GM21367 (cell line): Measurements from ENCODE around the gene FOXF2.
A peak's percentile ranks its signal among the peaks of the same experiment; 100 is the strongest.

ENCODE experiments used
- ATAC-seq: cut with Tn5 transposase; IDR thresholded peaks from one replicate; pipeline ENCODE4 v1.9.1; 2021; ENCODE audit not compliant: unreplicated experiment

The FOXF2 gene

DNA sequence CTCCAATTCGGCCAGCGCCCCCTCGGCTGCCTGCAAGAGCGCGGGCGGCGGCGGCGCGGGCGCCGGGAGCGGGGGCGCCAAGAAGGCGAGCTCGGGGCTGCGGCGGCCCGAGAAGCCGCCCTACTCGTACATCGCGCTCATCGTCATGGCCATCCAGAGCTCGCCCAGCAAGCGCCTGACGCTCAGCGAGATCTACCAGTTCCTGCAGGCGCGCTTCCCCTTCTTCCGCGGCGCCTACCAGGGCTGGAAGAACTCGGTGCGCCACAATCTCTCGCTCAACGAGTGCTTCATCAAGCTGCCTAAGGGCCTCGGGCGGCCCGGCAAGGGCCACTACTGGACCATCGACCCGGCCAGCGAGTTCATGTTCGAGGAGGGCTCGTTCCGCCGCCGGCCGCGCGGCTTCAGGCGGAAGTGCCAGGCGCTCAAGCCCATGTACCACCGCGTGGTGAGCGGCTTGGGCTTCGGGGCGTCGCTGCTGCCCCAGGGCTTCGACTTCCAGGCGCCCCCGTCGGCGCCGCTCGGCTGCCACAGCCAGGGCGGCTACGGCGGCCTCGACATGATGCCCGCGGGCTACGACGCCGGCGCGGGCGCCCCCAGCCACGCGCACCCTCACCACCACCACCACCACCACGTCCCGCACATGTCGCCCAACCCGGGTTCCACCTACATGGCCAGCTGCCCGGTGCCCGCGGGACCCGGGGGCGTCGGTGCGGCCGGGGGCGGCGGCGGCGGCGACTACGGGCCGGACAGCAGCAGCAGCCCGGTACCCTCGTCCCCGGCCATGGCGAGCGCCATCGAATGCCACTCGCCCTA lies 963 bp downstream of the FOXF2 start:
- ATAC-seq = no peak

- no peak for ATAC-seq
These were observed 1.8 kb downstream of the FOXF2 start for GRCh38 chr6:1390946-1391799.

- ATAC-seq = no peak
These were observed 2.5 kb downstream of the FOXF2 start for GRCh38 chr6:1391800-1392309.

DNA sequence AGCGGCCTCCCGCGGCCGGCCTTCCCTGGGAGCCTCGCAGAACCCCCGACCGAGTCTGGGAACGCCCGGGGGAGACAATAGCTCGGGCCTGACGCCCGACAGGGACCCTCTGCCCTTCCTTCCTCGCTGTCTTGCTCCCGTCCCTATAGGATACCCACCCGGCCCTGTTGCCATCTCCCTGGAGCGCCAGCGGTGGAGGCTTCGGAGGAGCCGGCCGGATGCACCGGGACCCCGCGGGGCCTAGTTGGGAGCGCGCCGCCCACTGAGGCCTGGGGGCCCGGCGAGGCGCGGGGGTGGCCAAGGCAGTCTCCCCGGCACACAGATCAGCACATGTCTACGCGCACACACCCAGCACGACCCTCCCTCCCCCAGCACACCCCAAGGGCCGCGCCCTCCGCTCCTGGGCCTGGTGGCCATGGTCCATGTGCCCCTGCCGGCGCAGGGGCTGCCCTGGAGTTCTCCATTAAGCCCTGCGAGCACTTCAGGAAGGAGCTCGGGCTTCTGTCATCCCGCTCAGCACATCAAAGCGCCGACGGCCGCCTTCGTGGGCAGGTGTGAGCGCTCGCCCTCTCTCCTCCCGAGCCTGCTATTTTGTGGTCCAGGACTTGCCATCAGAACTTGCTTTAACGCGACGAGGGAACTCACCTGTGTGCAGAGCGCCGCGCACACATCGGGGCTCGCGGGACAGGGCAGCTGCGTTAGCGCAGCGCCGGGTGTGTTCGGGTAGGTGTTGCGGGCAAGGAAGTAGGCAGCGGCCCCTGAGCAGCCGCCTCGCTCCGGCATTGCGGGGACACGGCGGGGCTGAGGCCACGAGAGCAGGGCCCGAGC lies 3.7 kb downstream of the FOXF2 start:
- ATAC-seq = no peak

- no peak for ATAC-seq
These were observed 4.4 kb downstream of the FOXF2 start for GRCh38 chr6:1393641-1394283.

GRCh38 chr6:1394514-1395463 lies 5.4 kb downstream of the FOXF2 start:
- ATAC-seq = no peak

GRCh38 chr6:1395506-1395905 lies 6.1 kb downstream of the FOXF2 start:
- no peak for ATAC-seq

DNA sequence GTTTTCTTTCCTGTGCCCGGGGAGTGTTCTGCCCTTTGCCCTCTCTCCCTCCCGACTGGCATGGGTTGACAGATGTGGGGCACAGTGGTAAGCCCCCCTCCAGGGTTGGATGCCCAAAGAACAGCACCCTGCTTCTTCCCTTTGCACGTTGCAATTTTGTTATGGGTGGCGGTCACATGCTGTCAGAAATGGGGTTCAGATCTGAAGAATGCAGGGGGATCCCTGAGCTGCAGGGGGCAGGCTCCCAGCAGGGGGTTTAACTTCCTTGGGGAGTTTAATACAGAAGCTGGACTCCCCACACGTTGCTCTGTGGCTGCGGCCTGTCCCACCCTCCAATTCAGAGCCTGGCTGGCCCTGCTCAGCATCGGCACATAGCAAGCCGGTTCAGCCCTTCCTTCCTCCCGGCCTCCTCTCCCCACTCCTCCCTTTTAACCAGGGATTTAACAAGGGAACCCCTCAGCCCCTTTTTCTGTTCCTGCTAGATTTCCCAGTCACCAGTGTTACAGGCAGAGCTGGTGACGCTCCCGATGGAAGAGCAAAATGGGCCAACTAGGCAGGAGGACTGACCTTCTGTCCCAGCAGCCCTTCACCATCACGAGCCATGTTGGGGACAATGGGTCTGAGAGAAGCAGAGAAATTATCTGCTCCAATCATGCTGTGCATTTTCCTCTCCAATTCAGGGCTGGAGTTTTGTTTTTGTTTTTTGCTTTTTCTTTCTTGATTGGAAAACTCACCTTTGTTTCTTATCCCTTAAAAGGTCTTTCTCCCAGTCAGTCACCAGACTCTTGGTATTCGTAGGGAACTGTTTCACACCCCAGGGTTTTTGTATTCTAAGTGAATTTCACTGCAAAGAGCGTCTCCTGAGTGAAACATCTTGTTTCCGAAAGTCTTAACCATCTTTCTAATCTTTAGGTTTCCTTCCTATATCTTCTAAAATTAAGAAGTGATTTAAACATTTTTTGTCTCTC lies 6.8 kb downstream of the FOXF2 start:
- ATAC-seq = no peak

GRCh38 chr6:1396952-1397868 lies 7.8 kb downstream of the FOXF2 start:
- ATAC-seq = peak; percentile 71

DNA sequence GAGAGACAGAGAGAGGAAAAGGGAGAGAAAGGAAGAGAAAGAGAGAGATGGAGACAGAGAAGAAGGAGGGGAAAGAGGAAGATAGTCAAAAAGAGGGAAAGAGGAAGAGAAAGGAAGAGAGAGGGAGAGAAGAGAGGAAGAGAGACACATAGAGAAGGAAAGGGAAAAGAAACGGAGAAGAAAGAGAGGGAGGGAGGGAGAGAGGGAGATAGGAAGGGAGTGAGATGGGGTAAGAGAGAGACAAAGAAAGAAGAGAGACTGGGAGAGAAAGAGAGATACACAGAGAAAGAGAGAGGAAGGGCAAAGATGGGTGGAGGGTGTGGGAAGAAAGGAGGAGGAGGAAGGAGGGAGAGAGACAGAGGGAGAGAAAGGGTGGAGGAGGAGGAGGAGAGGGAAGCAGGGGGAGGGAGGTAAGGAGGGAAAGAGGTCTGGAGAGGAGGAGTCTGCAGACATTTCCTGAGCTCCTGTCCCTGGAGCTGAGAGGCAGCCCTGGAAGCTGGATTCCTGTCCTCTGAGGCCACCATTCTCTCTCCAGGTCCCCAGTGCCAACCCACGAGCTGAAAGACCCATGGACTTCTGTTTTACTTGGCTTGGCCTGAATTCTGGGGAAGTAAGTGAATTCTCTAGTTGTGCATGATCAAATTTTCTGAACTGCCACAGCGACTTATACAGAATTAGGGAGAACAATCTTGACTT lies 9.9 kb downstream of the FOXF2 start:
- no peak for ATAC-seq

DNA sequence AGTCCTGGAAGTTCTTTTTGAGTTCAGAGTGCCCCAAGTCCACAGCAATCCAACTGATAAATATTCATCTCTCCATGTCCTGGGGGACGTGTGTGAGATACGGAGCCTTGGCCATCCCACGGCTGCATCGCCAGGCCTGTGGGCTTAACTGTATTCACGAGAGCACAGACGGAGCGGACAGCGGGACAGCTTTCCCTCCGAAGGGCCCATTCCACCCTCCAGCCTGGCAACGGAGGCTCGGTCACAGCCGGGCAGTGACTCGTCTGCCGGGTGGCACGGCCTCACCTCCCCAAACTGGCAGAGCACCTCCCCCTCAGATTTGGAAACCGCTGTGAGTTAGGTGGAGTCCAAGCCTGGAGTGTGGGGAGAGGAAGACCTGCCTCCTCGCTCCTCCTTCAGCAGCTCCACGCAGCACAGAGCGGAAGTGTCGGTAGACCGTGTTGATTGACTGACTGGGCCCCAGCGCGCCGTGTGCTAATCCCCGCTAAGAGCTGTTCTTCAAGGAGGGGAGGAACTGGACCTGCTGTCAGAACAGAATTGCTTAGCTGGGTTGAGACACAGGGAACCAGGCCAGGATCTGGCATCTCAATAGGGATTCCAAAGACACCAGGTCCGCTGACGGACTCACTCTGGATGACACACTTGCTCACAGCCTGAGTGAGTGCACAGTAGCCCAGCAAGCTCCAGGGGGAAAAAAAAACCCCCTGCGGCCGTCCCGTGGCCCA lies 10.9 kb downstream of the FOXF2 start:
- ATAC-seq = no peak

GRCh38 chr6:1402369-1402768 lies 13.0 kb downstream of the FOXF2 start:
- ATAC-seq = no peak

- ATAC-seq = no peak
These were observed 13.5 kb downstream of the FOXF2 start for GRCh38 chr6:1402868-1403267.

- ATAC-seq = no peak
These were observed 14.7 kb downstream of the FOXF2 start for GRCh38 chr6:1403851-1404712.

- no peak for ATAC-seq
These were observed 15.3 kb downstream of the FOXF2 start for GRCh38 chr6:1404713-1405098.
